Testis (tissue), 3 donors: ENCODE results near the gene ACSS3. TPM values are rescaled to one million over a fixed set of nuclear protein-coding genes. Genes with fewer than 3 reads are reported as not detected.
A peak's percentile ranks its signal among the peaks of the same experiment; 100 is the strongest.

ENCODE experiments used
- DNase-seq: peaks from one replicate; pipeline ENCODE4 v3.0.0-alpha.2; 2019
- H3K27ac ChIP-seq, 2 donors: fragments of 200-600 bp; sonication (generic); one replicate each; pipeline ENCODE4 v1.5.1; 2019
- H3K27me3 ChIP-seq: fragments of 200-600 bp; sonication (generic); one replicate; pipeline ENCODE4 v1.5.1; 2019
- H3K36me3 ChIP-seq: fragments of 200-600 bp; sonication (generic); one replicate; pipeline ENCODE4 v1.5.1; 2017; ENCODE audit warnings: low read depth; ENCODE audit errors: missing control alignments
- H3K4me1 ChIP-seq: fragments of 200-600 bp; sonication (generic); one replicate; pipeline ENCODE4 v1.5.1; 2019
- H3K4me3 ChIP-seq, 2 donors: fragments of 200-600 bp; sonication (generic); one replicate each; pipeline ENCODE4 v1.5.1; 2017 to 2019
- H3K9me3 ChIP-seq: fragments of 200-600 bp; sonication (generic); one replicate; pipeline ENCODE4 v1.5.1; 2017
- POLR2A ChIP-seq: fragments of 450-650 bp; IDR thresholded peaks from one replicate; pipeline ENCODE4 v1.6.1; 2017; ENCODE audit warnings: antibody characterized with exemption, mild to moderate bottlenecking, moderate library complexity
- WGBS, 2 donors: methylation state at CpG; one replicate each; pipeline ENCODE4 v1.1.5; 2018; 5-methylcytosine and 5-hydroxymethylcytosine counted together
- intact Hi-C: fragments of 100-400 bp; cut with DNase I; formaldehyde crosslinking; loops from one replicate; pipeline ENCODE4 v1.15.1; 2023; ENCODE audit warnings: low total_unique reads
- polyA plus RNA-seq: library from polyadenylated mRNA; stranded (reverse); fragments of 350-450 nt; fragmentation: Illumina TruSeq; extraction: RNeasy Lipid Tissue Mini Kit (QIAGEN cat#74804); gene quantifications from one replicate; pipeline ENCODE4 v1.2.3, GENCODE V29; 2014; ENCODE audit warnings: low read depth, low replicate concordance; ENCODE audit not compliant: insufficient read depth
- total RNA-seq, 2 donors: library from RNA; depleted of rRNA; stranded (reverse); fragments of >200 nt; gene quantifications; one replicate each; pipeline ENCODE4 v1.2.3, GENCODE V29; 2016
- TF ChIP-seq, protein P1 (sequence below), 3 experiments: fragments of 450-650 bp in 2 of 3; fragments of 200-600 bp in 1 of 3; sonication (generic) in 1 of 3; IDR thresholded peaks; one replicate each; pipeline ENCODE4 v1.5.1; 2016 to 2019; ENCODE audit warnings: antibody characterized with exemption in 3 of 3, mild to moderate bottlenecking in 2 of 3, moderate library complexity in 1 of 3

The ACSS3 gene
- total and polyA plus RNA-seq, 3 donors from 2014 or later = 7.5 to 22.8 (median 17.1) TPM

DNA sequence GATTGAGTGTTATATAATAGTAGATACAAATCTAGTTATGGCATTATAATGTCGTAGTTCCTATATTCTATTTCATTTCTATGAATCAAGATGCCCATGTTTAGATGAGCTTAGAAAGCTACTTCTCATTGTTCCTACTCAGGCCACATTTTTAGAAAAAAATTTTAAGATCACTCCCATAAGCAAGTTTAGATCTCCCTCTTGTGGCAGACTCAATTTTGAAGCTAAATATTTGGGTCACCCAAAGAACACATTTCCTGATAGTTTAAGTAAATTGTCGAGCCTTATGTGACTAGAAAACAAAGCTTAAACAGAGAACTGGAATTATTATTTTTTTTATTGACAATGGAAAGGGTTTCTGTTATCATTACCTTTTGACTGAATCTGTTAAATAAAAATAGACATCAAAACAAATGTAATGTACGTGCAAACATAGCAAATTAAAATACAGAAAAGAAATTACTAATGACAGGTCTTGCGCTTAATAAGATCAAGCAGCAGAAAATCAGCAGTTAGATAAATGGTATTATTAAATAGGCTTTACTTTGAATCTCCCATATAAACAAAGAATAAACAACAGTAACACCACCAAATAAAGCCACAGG, 180.2 kb downstream of the ACSS3 start:
- no peak for TF ChIP-seq POLR2A
- TF ChIP-seq, protein P1, sequence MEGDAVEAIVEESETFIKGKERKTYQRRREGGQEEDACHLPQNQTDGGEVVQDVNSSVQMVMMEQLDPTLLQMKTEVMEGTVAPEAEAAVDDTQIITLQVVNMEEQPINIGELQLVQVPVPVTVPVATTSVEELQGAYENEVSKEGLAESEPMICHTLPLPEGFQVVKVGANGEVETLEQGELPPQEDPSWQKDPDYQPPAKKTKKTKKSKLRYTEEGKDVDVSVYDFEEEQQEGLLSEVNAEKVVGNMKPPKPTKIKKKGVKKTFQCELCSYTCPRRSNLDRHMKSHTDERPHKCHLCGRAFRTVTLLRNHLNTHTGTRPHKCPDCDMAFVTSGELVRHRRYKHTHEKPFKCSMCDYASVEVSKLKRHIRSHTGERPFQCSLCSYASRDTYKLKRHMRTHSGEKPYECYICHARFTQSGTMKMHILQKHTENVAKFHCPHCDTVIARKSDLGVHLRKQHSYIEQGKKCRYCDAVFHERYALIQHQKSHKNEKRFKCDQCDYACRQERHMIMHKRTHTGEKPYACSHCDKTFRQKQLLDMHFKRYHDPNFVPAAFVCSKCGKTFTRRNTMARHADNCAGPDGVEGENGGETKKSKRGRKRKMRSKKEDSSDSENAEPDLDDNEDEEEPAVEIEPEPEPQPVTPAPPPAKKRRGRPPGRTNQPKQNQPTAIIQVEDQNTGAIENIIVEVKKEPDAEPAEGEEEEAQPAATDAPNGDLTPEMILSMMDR (IDR thresholded peaks at IDR 0.05) = peak; percentile 12 to 46 (median 40)
- H3K27ac ChIP-seq = no peak overlapping the region
- intact Hi-C loops = no loop called here
- no peaks in the 10 kb centered on the region for H3K9me3 ChIP-seq
- no peaks in the 10 kb centered on the region for H3K4me1 ChIP-seq
- H3K4me3 ChIP-seq = no peak overlapping the region
- H3K36me3 ChIP-seq = no peaks in the 10 kb centered on the region
- DNase-seq = no peak
- H3K27me3 ChIP-seq = no peaks in the 10 kb centered on the region
- 59 to 61% methylated on average over 4 of the region's 4 CpGs for WGBS, 2 donors

DNA sequence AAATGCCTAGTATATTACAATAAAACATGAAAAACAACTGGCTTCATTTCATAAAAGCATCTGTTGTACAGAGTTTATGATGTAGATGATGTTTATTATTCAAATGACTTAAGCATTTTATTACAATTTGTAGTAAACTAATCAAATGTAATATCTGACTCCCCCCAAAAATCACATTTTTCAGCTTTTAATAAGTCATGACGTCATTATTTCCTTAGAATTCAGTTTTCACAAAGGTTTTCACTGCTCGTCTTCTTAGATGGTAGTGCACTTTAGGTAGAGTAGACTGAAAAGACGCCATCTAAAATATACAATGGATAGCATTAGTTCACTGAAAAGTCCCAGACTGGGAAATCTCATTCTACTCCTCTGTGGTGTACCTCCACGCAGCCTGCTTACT, 181.5 kb downstream of the ACSS3 start:
- Histone ChIP-seq H3K36me3 (no peaks in the 10 kb centered on the region), H3K27ac (no peak overlapping the region), H3K27me3 (no peaks in the 10 kb centered on the region), H3K4me3 (no peak overlapping the region), H3K9me3 (no peaks in the 10 kb centered on the region), H3K4me1 (no peaks in the 10 kb centered on the region)
- intact Hi-C loops = no loop called here
- WGBS, 2 donors = 93 to 96% methylated on average over 4 of the region's 4 CpGs
- DNase-seq = no peak
- TF ChIP-seq, protein P1 (IDR thresholded peaks at IDR 0.05) = no peak
- no peak for TF ChIP-seq POLR2A

DNA sequence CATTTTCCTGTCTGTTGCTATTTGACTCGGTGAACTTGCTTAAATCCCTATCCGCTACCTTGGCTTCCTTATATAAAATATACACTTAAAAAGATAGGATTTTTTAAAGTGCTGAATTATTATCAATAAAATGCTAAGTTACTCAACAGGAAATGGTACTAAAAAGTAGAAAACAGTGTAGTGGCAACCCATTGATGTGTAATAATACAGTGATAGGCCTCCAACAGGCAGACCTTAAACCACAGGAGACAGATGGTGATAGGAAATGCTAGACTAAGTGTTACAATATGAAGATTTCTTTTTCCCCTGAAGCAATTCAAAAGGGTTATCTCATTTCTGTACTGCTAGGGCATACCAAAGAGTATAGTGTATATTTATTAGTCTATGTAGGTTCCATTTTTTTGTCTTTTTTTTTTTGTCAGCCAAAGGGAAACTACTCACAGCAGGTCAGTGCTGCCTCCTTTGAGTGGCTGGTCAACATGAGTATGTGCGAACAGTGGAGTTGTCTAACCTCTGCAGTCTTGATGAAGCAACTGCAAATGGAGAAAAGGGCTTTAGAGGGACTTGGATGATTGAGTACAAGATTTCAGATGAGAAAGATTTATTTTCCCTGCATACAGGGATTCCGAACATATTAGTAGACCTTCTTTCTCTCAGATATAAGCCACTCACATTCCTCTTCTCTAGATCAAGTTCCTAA, 183.8 kb downstream of the ACSS3 start:
- Histone ChIP-seq H3K4me1 (no peaks in the 10 kb centered on the region), H3K27ac (no peak overlapping the region), H3K4me3 (no peak overlapping the region), H3K27me3 (no peaks in the 10 kb centered on the region), H3K9me3 (no peaks in the 10 kb centered on the region), H3K36me3 (no peaks in the 10 kb centered on the region)
- DNase-seq = no peak
- intact Hi-C loops = no loop called here
- WGBS, 2 donors = 94% methylated on average over 4 of the region's 4 CpGs
- TF ChIP-seq, protein P1 (IDR thresholded peaks at IDR 0.05) = no peak
- no peak for TF ChIP-seq POLR2A

DNA sequence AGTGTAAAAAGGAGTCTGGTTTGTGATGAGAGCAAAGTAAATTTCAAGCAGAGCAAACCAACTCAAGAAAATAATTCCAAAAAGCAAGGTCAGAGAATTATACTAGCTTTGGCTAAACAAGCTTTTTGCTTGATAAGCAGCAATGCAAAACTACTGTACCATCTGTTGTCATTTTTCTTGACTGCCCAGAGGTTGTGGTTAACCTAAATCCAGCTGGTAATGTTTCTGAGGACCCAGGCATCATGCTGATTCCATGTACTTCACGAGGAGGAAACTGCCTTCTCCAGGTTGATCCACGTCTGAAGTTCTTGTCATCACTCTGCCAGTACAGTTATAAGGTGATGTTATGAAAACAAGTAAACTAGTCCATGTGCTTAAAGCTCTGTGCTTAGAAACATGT, 185.2 kb downstream of the ACSS3 start:
- WGBS, 2 donors = 85 to 96% methylated on average over 2 of the region's 2 CpGs

More for the DNA sequence above, 185.2 kb downstream of the ACSS3 start:
- H3K4me1 ChIP-seq = no peaks in the 10 kb centered on the region
- intact Hi-C loops = no loop called here
- H3K27ac ChIP-seq = no peak overlapping the region
- no peak overlapping the region for H3K4me3 ChIP-seq
- no peak for DNase-seq
- no peaks in the 10 kb centered on the region for H3K9me3 ChIP-seq
- no peak for TF ChIP-seq POLR2A
- TF ChIP-seq, protein P1 (IDR thresholded peaks at IDR 0.05) = no peak
- no peaks in the 10 kb centered on the region for H3K36me3 ChIP-seq
- no peaks in the 10 kb centered on the region for H3K27me3 ChIP-seq
